Stimulated activated CD8-positive, alpha-beta memory T cell treated with anti-CD3 and anti-CD28 coated beads, Interleukin-4, amount 100 ng/mL, for 1 hour (primary cell): Measurements from ENCODE around the gene OPTC.

ENCODE experiments used
- DNase-seq, 2 donors: peaks; one replicate each; pipeline ENCODE4 v3.0.0-alpha.2; 2020; ENCODE audit warnings: low read depth in 2 of 2, low spot score in 1 of 2

OPTC gene

DNA sequence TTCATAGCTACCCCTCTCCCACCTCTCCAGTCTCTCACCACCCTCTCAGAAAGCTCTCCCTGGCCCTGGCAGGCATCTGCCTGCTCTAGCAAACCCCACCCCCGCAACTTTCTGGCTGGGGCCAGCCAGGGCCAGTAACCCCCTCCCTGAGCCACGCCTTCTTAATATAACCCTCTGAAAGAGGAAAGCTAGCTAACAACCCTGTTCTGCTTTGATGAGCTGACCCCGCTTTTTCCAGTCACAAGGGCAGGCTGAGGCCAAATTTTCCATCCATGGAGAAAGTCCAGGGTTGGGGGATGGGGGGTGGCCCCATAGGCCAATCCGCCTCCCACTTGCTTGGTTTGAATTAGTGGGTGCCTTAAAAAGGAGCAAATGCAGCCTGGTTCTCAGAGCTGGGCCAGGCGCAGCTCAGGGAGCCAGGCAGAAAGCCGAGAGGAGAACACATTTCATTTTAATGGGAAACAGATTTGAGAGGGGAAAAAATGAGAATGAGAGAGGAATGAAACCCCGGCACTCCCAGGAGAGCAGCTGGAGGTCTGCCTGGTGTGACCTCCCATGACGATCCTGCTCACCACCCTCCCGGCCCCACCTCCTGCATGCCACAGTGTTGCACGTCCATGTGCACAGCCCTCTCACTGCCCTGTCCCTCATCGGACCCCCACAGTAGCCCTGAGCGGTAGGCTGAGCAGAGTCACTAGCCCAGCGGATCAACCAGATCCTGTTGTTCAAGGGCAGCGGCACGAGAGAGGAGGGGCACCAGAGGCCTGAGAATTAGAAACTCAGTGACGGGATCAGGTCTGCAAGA, 62.3 kb downstream of the OPTC start:
- no peak for DNase-seq

DNA sequence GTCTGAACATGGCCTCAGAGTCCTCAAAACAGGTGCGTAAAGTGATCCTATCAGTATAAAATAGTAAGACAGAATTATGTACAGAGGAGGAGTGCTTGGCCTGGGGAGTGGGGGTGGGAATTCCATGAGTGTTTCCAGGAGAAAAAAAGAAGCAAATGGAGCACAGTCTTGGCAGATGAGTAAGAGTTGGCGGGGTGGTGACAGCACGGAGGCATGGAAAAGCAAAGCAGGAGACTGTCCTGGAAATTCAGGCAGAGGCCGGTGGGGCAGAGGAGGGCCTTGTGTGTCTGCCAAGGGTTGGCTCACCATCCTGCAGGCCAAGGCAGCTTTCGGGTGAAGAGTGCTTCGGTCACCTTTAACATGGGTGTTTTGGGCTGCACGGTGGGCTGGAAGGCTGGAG, 63.4 kb downstream of the OPTC start:
- DNase-seq = no peak

DNA sequence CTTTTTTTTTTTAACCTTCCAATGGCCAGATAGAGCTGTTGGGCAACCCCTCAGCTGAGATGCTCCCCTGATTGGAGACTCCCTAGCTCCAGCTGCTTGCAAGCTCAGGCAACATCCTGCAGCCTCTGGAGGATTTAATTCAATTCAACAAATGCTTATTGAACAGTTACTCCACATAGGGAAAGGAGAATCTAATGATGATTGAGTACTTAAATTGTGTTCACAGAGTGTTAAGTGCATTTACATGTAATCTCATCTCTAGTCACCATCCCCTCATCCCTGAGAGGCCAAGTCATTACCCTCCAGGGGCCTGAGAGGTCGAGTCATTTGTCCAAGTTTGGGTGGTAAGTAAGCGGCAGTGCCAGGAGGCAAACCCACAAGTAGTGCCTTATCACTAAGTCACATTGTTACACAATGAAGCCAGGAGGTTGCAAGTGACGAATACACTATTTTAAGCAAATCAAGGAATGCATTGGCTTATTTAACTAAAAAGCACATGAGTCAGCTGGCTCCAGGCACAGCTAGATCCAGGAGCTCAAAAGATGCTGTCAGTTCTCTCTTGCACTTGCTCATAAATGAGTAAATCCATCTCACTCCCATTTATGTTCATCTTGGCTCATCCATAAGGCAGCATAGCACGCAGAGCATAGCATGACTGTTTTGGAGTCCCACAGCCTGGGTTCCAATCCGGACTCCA, 64.3 kb downstream of the OPTC start:
- no peak for DNase-seq
